Inferior parietal cortex (tissue), 1 donor: ENCODE results near the gene BICD1.
A peak's percentile ranks its signal among the peaks of the same experiment; 100 is the strongest.

ENCODE experiments used
- DNase-seq: peaks from one replicate; pipeline ENCODE4 v3.0.0-alpha.2; 2016; ENCODE audit errors: extremely low spot score

Gene BICD1

GRCh38 chr12:32104572-32105355 lies 1.9 kb upstream of the BICD1 start:
- DNase-seq: no peak

GRCh38 chr12:32105986-32106516 lies 596 bp upstream of the BICD1 start:
- no peak for DNase-seq

- DNase-seq: peak; percentile 53
These were observed 966 bp downstream of the BICD1 start for GRCh38 chr12:32107359-32108267.

GRCh38 chr12:32108787-32109186 lies 2.1 kb downstream of the BICD1 start:
- no peak for DNase-seq

- no peak for DNase-seq
These were observed 3.8 kb downstream of the BICD1 start for GRCh38 chr12:32110417-32110816.

GRCh38 chr12:32110942-32111341 lies 4.3 kb downstream of the BICD1 start:
- no peak for DNase-seq

GRCh38 chr12:32115404-32116104 lies 8.9 kb downstream of the BICD1 start:
- no peak for DNase-seq

- DNase-seq: no peak
These were observed 10.2 kb downstream of the BICD1 start for GRCh38 chr12:32116897-32117296.

- no peak for DNase-seq
These were observed 10.7 kb downstream of the BICD1 start for GRCh38 chr12:32117316-32117715.

GRCh38 chr12:32118806-32119205 lies 12.2 kb downstream of the BICD1 start:
- DNase-seq: no peak

- DNase-seq: no peak
These were observed 13.8 kb downstream of the BICD1 start for GRCh38 chr12:32120419-32120818.

GRCh38 chr12:32124637-32125036 lies 18.0 kb downstream of the BICD1 start:
- no peak for DNase-seq

- no peak for DNase-seq
These were observed 18.9 kb downstream of the BICD1 start for GRCh38 chr12:32125455-32126084.

- no peak for DNase-seq
These were observed 20.1 kb downstream of the BICD1 start for GRCh38 chr12:32126720-32127119.

GRCh38 chr12:32131666-32132065 lies 25.0 kb downstream of the BICD1 start:
- no peak for DNase-seq

GRCh38 chr12:32134101-32134888 lies 27.6 kb downstream of the BICD1 start:
- no peak for DNase-seq

GRCh38 chr12:32135967-32136366 lies 29.3 kb downstream of the BICD1 start:
- DNase-seq: no peak

- no peak for DNase-seq
These were observed 29.8 kb downstream of the BICD1 start for GRCh38 chr12:32136404-32136803.

- no peak for DNase-seq
These were observed 32.4 kb downstream of the BICD1 start for GRCh38 chr12:32139064-32139421.

GRCh38 chr12:32140877-32141276 lies 34.2 kb downstream of the BICD1 start:
- DNase-seq: peak; percentile 55

GRCh38 chr12:32145096-32145495 lies 38.4 kb downstream of the BICD1 start:
- DNase-seq: no peak
